GM18505 (cell line): ENCODE results near the gene NEK5.
A peak's percentile ranks its signal among the peaks of the same experiment; 100 is the strongest.

Experiments used
- ATAC-seq: cut with Tn5 transposase; IDR thresholded peaks from one replicate; pipeline ENCODE4 v1.9.1; 2021; ENCODE audit not compliant: unreplicated experiment
- POLR2A ChIP-seq: IDR thresholded peaks from 4 replicates; pipeline ENCODE4 v1.6.1; 2011; ENCODE audit warnings: borderline replicate concordance; ENCODE audit not compliant: insufficient read depth, insufficient read length; ENCODE audit errors: extremely low read depth

NEK5 gene

GRCh38 chr13:52026246-52026626, 102.6 kb downstream of the NEK5 start:
- TF ChIP-seq POLR2A, result no peak
- ATAC-seq, result no peak

DNA sequence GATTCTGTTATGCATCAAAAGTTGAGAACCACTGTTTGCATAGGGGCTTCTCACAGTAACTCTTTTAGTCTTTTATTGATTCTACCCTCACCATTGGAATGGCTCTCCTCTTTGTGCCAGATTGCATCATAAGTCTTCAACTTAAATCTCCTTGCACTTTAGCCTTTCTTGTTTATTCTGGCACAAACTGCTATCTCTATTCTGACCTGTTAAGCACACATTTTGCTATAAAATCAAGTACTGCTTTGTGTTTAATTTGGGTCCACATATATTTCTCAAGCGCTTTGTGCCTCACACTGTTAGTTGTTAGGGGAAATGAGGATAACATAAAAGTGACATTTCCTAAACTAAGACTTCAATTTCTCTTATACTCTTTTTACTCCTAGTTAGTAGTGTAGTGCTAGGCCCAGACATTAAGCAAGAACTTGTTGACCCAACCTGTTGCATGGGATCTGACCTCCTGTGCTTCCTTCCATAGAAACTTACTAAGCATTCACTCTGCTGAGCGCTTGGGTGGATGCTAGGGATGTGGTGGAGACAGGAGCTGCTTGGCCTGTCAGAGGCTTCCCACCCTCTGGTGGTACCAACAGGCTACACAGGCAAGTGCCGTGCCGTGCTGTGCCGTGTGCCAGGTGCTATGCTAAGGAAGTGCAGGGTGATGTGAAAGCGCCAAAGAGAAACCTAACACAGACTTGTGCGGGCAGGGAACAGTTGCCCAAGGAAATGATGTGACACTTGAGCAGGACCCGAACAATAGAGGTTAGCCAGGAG, 103.2 kb downstream of the NEK5 start:
- no peak for TF ChIP-seq POLR2A
- no peak for ATAC-seq

DNA sequence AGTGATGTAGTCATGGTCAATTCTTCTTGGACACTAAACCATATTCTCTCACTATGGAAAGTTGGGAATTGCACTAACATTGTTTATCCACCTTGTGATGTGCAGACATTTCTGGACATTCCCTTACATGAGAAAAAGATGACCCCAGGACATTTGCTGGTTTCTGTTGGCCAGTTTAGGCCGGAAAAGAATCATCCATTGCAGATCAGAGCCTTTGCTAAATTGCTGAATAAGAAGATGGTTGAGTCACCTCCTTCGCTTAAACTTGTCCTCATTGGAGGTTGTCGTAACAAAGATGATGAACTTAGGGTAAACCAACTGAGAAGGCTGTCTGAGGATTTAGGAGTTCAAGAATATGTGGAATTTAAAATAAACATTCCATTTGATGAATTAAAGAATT, 104.4 kb downstream of the NEK5 start, which contains the start of gene UTP14C:
TSS of gene UTP14C (plus strand) at position 211 of the 400 bp plus-strand sequence. CDS start 4,114 bp downstream, outside the sequence.
- ATAC-seq, result no peak
- TF ChIP-seq POLR2A, result no peak

- no peak for TF ChIP-seq POLR2A
- ATAC-seq, result no peak
Observed at GRCh38 chr13:52022356-52022755, 106.5 kb downstream of the NEK5 start.

GRCh38 chr13:52020191-52020590, 108.7 kb downstream of the NEK5 start:
- no peak for ATAC-seq
- no peak for TF ChIP-seq POLR2A

- no peak for TF ChIP-seq POLR2A
Observed at GRCh38 chr13:52016296-52016695, 112.6 kb downstream of the NEK5 start.

GRCh38 chr13:52012512-52012836, 116.4 kb downstream of the NEK5 start:
- ATAC-seq, result no peak
- no peak for TF ChIP-seq POLR2A

More at GRCh38 chr13:52016296-52016695, 112.6 kb downstream of the NEK5 start:
- ATAC-seq, result no peak

- TF ChIP-seq POLR2A, result peak; percentile 87
- ATAC-seq, result peak; percentile 99
Observed at GRCh38 chr13:52011632-52012511, 117.0 kb downstream of the NEK5 start, which contains the start of gene ALG11. Gene ALG11 (plus strand): TSS chr13:52012398. CDS start chr13:52012419, 21 bp downstream.

- peak; percentile 5 for ATAC-seq
Observed at GRCh38 chr13:52010890-52011631, 117.8 kb downstream of the NEK5 start, which contains the start of gene ATP7B. Gene ATP7B (minus strand): TSS chr13:52011450. CDS start chr13:52011337, 113 bp downstream.

DNA sequence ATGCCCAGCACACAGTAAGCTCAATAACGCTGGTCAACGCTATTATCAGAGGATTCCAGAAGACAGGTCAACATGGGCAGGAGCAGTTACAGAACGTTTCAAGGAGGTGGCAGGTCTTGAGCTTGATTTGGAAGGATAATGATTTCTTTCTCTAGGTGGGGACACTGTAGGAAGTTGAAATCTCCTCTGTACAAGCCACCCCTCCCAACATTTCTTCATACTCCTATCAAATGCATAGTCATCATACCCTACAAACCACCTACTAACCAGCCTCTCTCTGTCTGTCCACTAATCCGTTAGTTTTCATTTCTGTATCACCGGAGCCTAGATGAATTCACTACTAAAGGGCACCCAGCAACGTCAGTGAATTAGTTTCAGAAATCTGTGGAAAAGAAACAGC, 118.9 kb downstream of the NEK5 start:
- no peak for TF ChIP-seq POLR2A
- no peak for ATAC-seq

More at GRCh38 chr13:52010890-52011631, 117.8 kb downstream of the NEK5 start, which contains the start of gene ATP7B:
- TF ChIP-seq POLR2A, result no peak

DNA sequence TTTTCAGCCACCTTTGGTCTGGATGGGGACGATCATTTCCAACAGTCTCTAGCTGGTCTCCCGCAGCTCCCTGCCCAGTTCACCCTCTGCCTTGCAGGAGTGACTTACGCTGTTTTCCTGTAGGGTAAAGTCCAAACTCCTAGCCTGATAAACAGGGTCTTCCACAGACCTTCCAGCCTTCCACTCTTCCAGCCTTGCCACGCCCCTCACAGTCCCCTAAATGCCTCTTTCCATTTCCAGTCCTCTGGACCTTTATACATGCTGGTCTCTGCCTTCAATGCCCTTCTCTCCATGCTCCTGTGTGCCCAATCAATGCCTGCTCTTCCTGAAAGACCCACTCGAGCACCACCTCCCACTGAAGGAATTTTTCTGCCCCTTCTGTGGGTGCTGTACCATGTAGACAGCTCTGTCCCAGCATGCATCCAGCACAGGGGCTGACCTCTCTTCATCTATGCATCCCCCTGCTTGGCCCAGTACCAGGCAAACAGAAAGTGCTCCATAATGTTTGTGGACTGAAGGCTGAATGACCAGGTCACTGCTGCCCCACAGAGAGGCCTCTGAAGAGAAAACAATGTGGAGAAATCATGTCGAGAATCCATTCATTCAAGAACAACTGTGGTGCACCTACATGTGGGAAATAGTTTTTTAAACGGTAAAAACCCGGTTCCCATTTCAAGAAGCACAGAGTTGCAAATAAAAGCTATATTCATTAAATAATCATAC, 122.2 kb downstream of the NEK5 start:
- no peak for TF ChIP-seq POLR2A
- ATAC-seq, result no peak

GRCh38 chr13:52005841-52006522, 122.9 kb downstream of the NEK5 start:
- ATAC-seq, result no peak
- TF ChIP-seq POLR2A, result no peak
